K562 (cell line): ENCODE measurements around the gene RAB5A. TPM values are rescaled to one million over a fixed set of nuclear protein-coding genes. Genes with fewer than 3 reads are reported as not detected.
A peak's percentile ranks its signal among the peaks of the same experiment; 100 is the strongest.

Experiments
- BCL6 ChIP-seq: fragments of 250-450 bp; sonication (Bioruptor Pico); IDR thresholded peaks from 2 replicates; pipeline ENCODE4 v1.4.0; 2020
- CBX5 ChIP-seq: IDR thresholded peaks from 2 replicates; pipeline ENCODE4 v1.6.1; 2014; ENCODE audit warnings: low read depth, borderline replicate concordance
- CCNT2 ChIP-seq: IDR thresholded peaks from 2 replicates; pipeline ENCODE4 v1.6.1; 2011; ENCODE audit warnings: borderline replicate concordance, low read depth, mild to moderate bottlenecking, moderate library complexity, mixed read lengths, low read length; ENCODE audit not compliant: insufficient read length; ENCODE audit errors: extremely low read depth
- E2F5 ChIP-seq: sonication (generic); formaldehyde crosslinking; IDR thresholded peaks from 2 replicates; pipeline ENCODE4 v1.8.0; 2022; ENCODE audit warnings: mild to moderate bottlenecking, missing genetic modification reagents
- EP300 ChIP-seq: IDR thresholded peaks from 2 replicates; pipeline ENCODE4 v1.6.1; 2012; ENCODE audit warnings: low read length, improper control_type of control experiment
- ERF ChIP-seq: fragments of 450-650 bp; formaldehyde crosslinking; IDR thresholded peaks from 2 replicates; pipeline ENCODE4 v1.4.0; 2020; ENCODE audit warnings: mild to moderate bottlenecking, mixed read lengths
- FOXJ2 ChIP-seq: fragments of 200-800 bp; sonication (Bioruptor generic); IDR thresholded peaks from 2 replicates; pipeline ENCODE4 v1.6.1; 2016; ENCODE audit warnings: missing genetic modification characterization, missing compliant biosample characterization
- FOXK1 ChIP-seq: sonication (generic); formaldehyde crosslinking; IDR thresholded peaks from 2 replicates; pipeline ENCODE4 v1.8.0; 2022; ENCODE audit warnings: missing genetic modification reagents, mild to moderate bottlenecking, borderline replicate concordance
- MAFF ChIP-seq: IDR thresholded peaks from 2 replicates; pipeline ENCODE4 v1.6.1; 2012; ENCODE audit warnings: low read length, improper control_type of control experiment
- MTA3 ChIP-seq: fragments of 450-650 bp; formaldehyde crosslinking; IDR thresholded peaks from 2 replicates; pipeline ENCODE4 v1.6.1; 2017; ENCODE audit warnings: mild to moderate bottlenecking, borderline replicate concordance
- PREB ChIP-seq: sonication (generic); formaldehyde crosslinking; IDR thresholded peaks from 2 replicates; pipeline ENCODE4 v1.8.1; 2023; ENCODE audit warnings: mild to moderate bottlenecking, missing genetic modification reagents
- SIN3A ChIP-seq, 2 experiments: fragments of 150-350 bp in 1 of 2; IDR thresholded peaks; 2 replicates each; pipeline ENCODE4 v1.6.1; 2011 to 2016; ENCODE audit warnings: borderline replicate concordance in 2 of 2, low read depth in 2 of 2, low read length in 2 of 2, mild to moderate bottlenecking in 2 of 2, moderate library complexity in 2 of 2; ENCODE audit not compliant: control insufficient read depth in 1 of 2
- TAF1 ChIP-seq: IDR thresholded peaks from 2 replicates; pipeline ENCODE4 v1.6.1; 2011; ENCODE audit warnings: mild to moderate bottlenecking, low read length, moderate library complexity; ENCODE audit not compliant: insufficient read depth, control insufficient read depth, severe bottlenecking; ENCODE audit errors: extremely low read depth
- TAF15 ChIP-seq: fragments of 200-400 bp; formaldehyde crosslinking; IDR thresholded peaks from 2 replicates; pipeline ENCODE4 v1.6.1; 2017; ENCODE audit warnings: mild to moderate bottlenecking, low read depth, low read length, moderate library complexity
- THRA ChIP-seq: fragments of 450-650 bp; IDR thresholded peaks from 2 replicates; pipeline ENCODE4 v1.6.1; 2017; ENCODE audit warnings: mild to moderate bottlenecking, moderate library complexity
- YBX1 ChIP-seq: fragments of 450-650 bp; IDR thresholded peaks from 2 replicates; pipeline ENCODE4 v1.7.1; 2016; ENCODE audit warnings: mild to moderate bottlenecking
- ZBTB2 ChIP-seq: fragments of 450-650 bp; IDR thresholded peaks from 2 replicates; pipeline ENCODE4 v1.6.1; 2016; ENCODE audit warnings: antibody characterized with exemption
- ZNF274 ChIP-seq: IDR thresholded peaks from 2 replicates; pipeline ENCODE4 v1.6.1; 2011; ENCODE audit warnings: low read depth, mild to moderate bottlenecking, low read length, moderate library complexity, borderline replicate concordance
- ZNF3 ChIP-seq: fragments of 250-450 bp; sonication (Bioruptor Pico); IDR thresholded peaks from 2 replicates; pipeline ENCODE4 v1.5.0; 2021; ENCODE audit warnings: mild to moderate bottlenecking, moderate library complexity
- ZNF408 ChIP-seq: fragments of 250-450 bp; sonication (Bioruptor Pico); IDR thresholded peaks from 2 replicates; pipeline ENCODE4 v1.4.0; 2020; ENCODE audit warnings: low read depth, mild to moderate bottlenecking, moderate library complexity
- ZNF449 ChIP-seq: fragments of 250-450 bp; sonication (Bioruptor Pico); IDR thresholded peaks from 2 replicates; pipeline ENCODE4 v1.8.0; 2022; ENCODE audit warnings: moderate library complexity, mild to moderate bottlenecking, inconsistent platforms
- ZNF699 ChIP-seq: fragments of 250-450 bp; sonication (Bioruptor Pico); IDR thresholded peaks from 2 replicates; pipeline ENCODE4 v1.8.0; 2021; ENCODE audit warnings: mild to moderate bottlenecking, moderate library complexity; ENCODE audit not compliant: insufficient replicate concordance
- ZNF764 ChIP-seq: fragments of 250-450 bp; sonication (Bioruptor Pico); IDR thresholded peaks from 2 replicates; pipeline ENCODE4 v1.4.0; 2020; ENCODE audit warnings: low read depth, mild to moderate bottlenecking, moderate library complexity
- ZNF79 ChIP-seq: fragments of 250-450 bp; sonication (Bioruptor Pico); IDR thresholded peaks from 2 replicates; pipeline ENCODE4 v1.4.0; 2020; ENCODE audit warnings: low read depth, mild to moderate bottlenecking, moderate library complexity
- polyA plus RNA-seq, 8 experiments: library from polyadenylated mRNA; depleted of rRNA in 4 of 8; stranded (reverse) in 5 of 8; unstranded in 3 of 8; fragments of >200 nt; fragmentation: Nextera tagmentation in 2 of 8; fragmentation: Illumina TruSeq in 1 of 8; extraction: Ambion mirVana in 2 of 8; extraction: Trizol in 1 of 8; gene quantifications; 2 replicates each; pipeline versions ENCODE4 v1.2.1 to v1.2.3, GENCODE V29; 2011 to 2014; ENCODE audit warnings: inconsistent platforms in 1 of 8, missing spikeins in 1 of 8
- total RNA-seq, 7 experiments: library from RNA; depleted of rRNA in 6 of 7; stranded (reverse); fragments of >200 nt in 6 of 7; fragmentation: Illumina TruSeq in 2 of 7; extraction: Trizol in 2 of 7; gene quantifications; 2 replicates each; pipeline versions ENCODE4 v1.2.1 to v1.2.3, GENCODE V29; 2011 to 2021; ENCODE audit warnings: low replicate concordance in 1 of 7

RAB5A gene
- total and polyA plus RNA-seq, 9 of the 15 experiments (the other 6 are each of a cell fraction or from before 2014, with no cell fraction given) = 28.3 to 64.2 (median 49.0) TPM

GRCh38 chr3:19934098-19934566 lies 12.8 kb upstream of the RAB5A start, which contains the start of gene EFHB (continued):
- no peak for TF ChIP-seq PREB (CRISPR knock-in tag)
- TF ChIP-seq ERF (CRISPR knock-in tag) = no peak
- no peak for TF ChIP-seq E2F5
- no peak for TF ChIP-seq ZNF79 (CRISPR knock-in tag)
- no peak for TF ChIP-seq MAFF
- TF ChIP-seq FOXK1 = no peak
- no peak for TF ChIP-seq MTA3
- TF ChIP-seq BCL6 (CRISPR knock-in tag) = no peak
- no peak for TF ChIP-seq ZNF764 (CRISPR knock-in tag)
- TF ChIP-seq ZBTB2 = peak; percentile 84
- TF ChIP-seq FOXJ2 (tag) = peak; percentile 98
- TF ChIP-seq CBX5 = no peak
- peak; percentile 97 for TF ChIP-seq YBX1
- TF ChIP-seq EP300 = no peak
- TF ChIP-seq TAF15 = no peak
- TF ChIP-seq TAF1 = no peak
- no peak for TF ChIP-seq ZNF449 (CRISPR knock-in tag)
- TF ChIP-seq ZNF699 (CRISPR knock-in tag) = no peak
- no peak for TF ChIP-seq ZNF274
- TF ChIP-seq THRA = no peak
- TF ChIP-seq ZNF408 (CRISPR knock-in tag) = no peak
- TF ChIP-seq SIN3A (IDR thresholded peaks at IDR 0.05; ENCODE audit: borderline replicate concordance in 2 of 2, control insufficient read depth in 1 of 2, low read depth in 2 of 2, low read length in 2 of 2) = no peak
- TF ChIP-seq ZNF3 = no peak
- TF ChIP-seq CCNT2 = no peak
